ENCODE measurements around the gene ZDHHC24. TPM values are rescaled to one million over a fixed set of nuclear protein-coding genes. Genes with fewer than 3 reads are reported as not detected.
A peak's percentile ranks its signal among the peaks of the same experiment; 100 is the strongest.

Gene ZDHHC24
- total RNA-seq, 4 donors from 2014 or later = 8.0 to 10.7 (median 9.5) TPM

- Histone ChIP-seq H3K27me3 (no peaks in the 10 kb centered on the region), H3K4me1 (no peaks in the 10 kb centered on the region), H3K4me3 (no peak overlapping the region), H3K36me3 (peaks cover 12 to 98% (median 15%) of the 10 kb centered on the region in 3 donors), H3K9me3 (no peaks in the 10 kb centered on the region), H3K27ac (no peak overlapping the region)
- no peak for DNase-seq
- no peak for TF ChIP-seq CTCF (IDR thresholded peaks at IDR 0.05)
- WGBS, 2 donors = 100% methylated on average over 4 of the region's 7 CpGs; no CpG with 5 or more reads in 1 of the 2 donors
- intact Hi-C loops (cut with DNase I) = no loop called here
Measured at GRCh38 chr11:66489636-66490035, 56.2 kb downstream of the ZDHHC24 start.

GRCh38 chr11:66488957-66489356 lies 56.9 kb downstream of the ZDHHC24 start:
- 69 to 78% methylated on average over 9 to 10 of the region's 10 CpGs for WGBS, 2 donors
- Histone ChIP-seq H3K36me3 (peaks cover 9 to 99% (median 15%) of the 10 kb centered on the region in 3 donors), H3K27me3 (no peaks in the 10 kb centered on the region), H3K4me3 (no peak overlapping the region), H3K4me1 (no peaks in the 10 kb centered on the region), H3K27ac (no peak overlapping the region), H3K9me3 (no peaks in the 10 kb centered on the region)
- intact Hi-C loops (cut with DNase I) = no loop called here
- TF ChIP-seq CTCF (IDR thresholded peaks at IDR 0.05) = no peak
- TF ChIP-seq POLR2A (IDR thresholded peaks at IDR 0.05) = no peak
- no peak for DNase-seq

- 53 to 59% methylated on average over 4 to 7 of the region's 7 CpGs for WGBS, 2 donors
- no peaks in the 10 kb centered on the region for H3K27me3 ChIP-seq
- H3K27ac ChIP-seq = no peak overlapping the region
- H3K9me3 ChIP-seq = no peaks in the 10 kb centered on the region
- no peak for DNase-seq
- H3K4me3 ChIP-seq = no peak overlapping the region
- TF ChIP-seq POLR2A (IDR thresholded peaks at IDR 0.05) = no peak
- no peak for TF ChIP-seq CTCF (IDR thresholded peaks at IDR 0.05)
- peaks cover 0 to 80% (median 6%) of the 10 kb centered on the region in 3 donors for H3K36me3 ChIP-seq
- intact Hi-C loops (cut with DNase I) = no loop called here
- H3K4me1 ChIP-seq = peaks cover 4 to 10% (median 7%) of the 10 kb centered on the region in 3 donors
Measured at GRCh38 chr11:66484806-66485380, 61.0 kb downstream of the ZDHHC24 start.

- TF ChIP-seq POLR2A (IDR thresholded peaks at IDR 0.05) (peak in 3 of 4 donors; percentile 52 to 88 (median 85)), CTCF (IDR thresholded peaks at IDR 0.05) (peak in 1 of 6 experiments; percentile 27)
- Histone ChIP-seq H3K4me3 (peak within 1 kb of the TSS; percentile 69 to 89 (median 76)), H3K27ac (peak within 1 kb of the TSS; percentile 91 to 98 (median 92)), H3K36me3 (peaks cover 0 to 56% (median 0%) of the 10 kb centered on the region in 3 donors), H3K9me3 (no peaks in the 10 kb centered on the region), H3K27me3 (no peaks in the 10 kb centered on the region), H3K4me1 (peaks cover 12 to 28% (median 17%) of the 10 kb centered on the region in 3 donors)
- intact Hi-C loops (cut with DNase I) = no loop called here
- 0% methylated on average over 1 to 7 of the region's 62 CpGs for WGBS, 2 donors
- DNase-seq = peak; percentile 79
Measured at GRCh38 chr11:66480117-66480938, 65.5 kb downstream of the ZDHHC24 start, which contains the start of gene DPP3. DPP3 (plus strand) TSS chr11:66480434; CDS start chr11:66482201, 1,767 bp downstream.

All from esophagus squamous epithelium (tissue), 5 donors.